ENCODE measurements around the gene AHCY.

- TF ChIP-seq, protein P1, sequence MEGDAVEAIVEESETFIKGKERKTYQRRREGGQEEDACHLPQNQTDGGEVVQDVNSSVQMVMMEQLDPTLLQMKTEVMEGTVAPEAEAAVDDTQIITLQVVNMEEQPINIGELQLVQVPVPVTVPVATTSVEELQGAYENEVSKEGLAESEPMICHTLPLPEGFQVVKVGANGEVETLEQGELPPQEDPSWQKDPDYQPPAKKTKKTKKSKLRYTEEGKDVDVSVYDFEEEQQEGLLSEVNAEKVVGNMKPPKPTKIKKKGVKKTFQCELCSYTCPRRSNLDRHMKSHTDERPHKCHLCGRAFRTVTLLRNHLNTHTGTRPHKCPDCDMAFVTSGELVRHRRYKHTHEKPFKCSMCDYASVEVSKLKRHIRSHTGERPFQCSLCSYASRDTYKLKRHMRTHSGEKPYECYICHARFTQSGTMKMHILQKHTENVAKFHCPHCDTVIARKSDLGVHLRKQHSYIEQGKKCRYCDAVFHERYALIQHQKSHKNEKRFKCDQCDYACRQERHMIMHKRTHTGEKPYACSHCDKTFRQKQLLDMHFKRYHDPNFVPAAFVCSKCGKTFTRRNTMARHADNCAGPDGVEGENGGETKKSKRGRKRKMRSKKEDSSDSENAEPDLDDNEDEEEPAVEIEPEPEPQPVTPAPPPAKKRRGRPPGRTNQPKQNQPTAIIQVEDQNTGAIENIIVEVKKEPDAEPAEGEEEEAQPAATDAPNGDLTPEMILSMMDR (IDR thresholded peaks at IDR 0.05) = no peak
- no peak for TF ChIP-seq E2F4 (CRISPR knock-in tag; IDR thresholded peaks at IDR 0.05; ENCODE audit: borderline replicate concordance, low read depth)
- TF ChIP-seq ZNF232 (CRISPR knock-in tag; IDR thresholded peaks at IDR 0.05) = no peak
- no peak for TF ChIP-seq JAZF1 (CRISPR knock-in tag; IDR thresholded peaks at IDR 0.05)
- no peak for TF ChIP-seq TEAD4 (CRISPR knock-in tag; IDR thresholded peaks at IDR 0.05)
- TF ChIP-seq ARID4B (CRISPR knock-in tag; IDR thresholded peaks at IDR 0.05; ENCODE audit: borderline replicate concordance) = no peak
- TF ChIP-seq NFE2L1 (CRISPR knock-in tag; IDR thresholded peaks at IDR 0.05) = no peak
- TF ChIP-seq, protein P2, sequence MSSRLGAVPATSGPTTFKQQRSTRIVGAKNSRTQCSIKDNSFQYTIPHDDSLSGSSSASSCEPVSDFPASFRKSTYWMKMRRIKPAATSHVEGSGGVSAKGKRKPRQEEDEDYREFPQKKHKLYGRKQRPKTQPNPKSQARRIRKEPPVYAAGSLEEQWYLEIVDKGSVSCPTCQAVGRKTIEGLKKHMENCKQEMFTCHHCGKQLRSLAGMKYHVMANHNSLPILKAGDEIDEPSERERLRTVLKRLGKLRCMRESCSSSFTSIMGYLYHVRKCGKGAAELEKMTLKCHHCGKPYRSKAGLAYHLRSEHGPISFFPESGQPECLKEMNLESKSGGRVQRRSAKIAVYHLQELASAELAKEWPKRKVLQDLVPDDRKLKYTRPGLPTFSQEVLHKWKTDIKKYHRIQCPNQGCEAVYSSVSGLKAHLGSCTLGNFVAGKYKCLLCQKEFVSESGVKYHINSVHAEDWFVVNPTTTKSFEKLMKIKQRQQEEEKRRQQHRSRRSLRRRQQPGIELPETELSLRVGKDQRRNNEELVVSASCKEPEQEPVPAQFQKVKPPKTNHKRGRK (CRISPR knock-in tag; IDR thresholded peaks at IDR 0.05; ENCODE audit: borderline replicate concordance) = no peak
- no peak for TF ChIP-seq SP1 (CRISPR knock-in tag; conservative IDR thresholded peaks at IDR 0.05)
- TF ChIP-seq, protein P3, sequence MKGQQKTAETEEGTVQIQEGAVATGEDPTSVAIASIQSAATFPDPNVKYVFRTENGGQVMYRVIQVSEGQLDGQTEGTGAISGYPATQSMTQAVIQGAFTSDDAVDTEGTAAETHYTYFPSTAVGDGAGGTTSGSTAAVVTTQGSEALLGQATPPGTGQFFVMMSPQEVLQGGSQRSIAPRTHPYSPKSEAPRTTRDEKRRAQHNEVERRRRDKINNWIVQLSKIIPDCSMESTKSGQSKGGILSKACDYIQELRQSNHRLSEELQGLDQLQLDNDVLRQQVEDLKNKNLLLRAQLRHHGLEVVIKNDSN (CRISPR knock-in tag; IDR thresholded peaks at IDR 0.05) = no peak
- TF ChIP-seq, protein P4, sequence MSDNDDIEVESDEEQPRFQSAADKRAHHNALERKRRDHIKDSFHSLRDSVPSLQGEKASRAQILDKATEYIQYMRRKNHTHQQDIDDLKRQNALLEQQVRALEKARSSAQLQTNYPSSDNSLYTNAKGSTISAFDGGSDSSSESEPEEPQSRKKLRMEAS (CRISPR knock-in tag; IDR thresholded peaks at IDR 0.05) = no peak
- TF ChIP-seq MYBL2 (CRISPR knock-in tag; IDR thresholded peaks at IDR 0.05) = no peak
Measured at GRCh38 chr20:34294563-34294962, 8.6 kb downstream of the AHCY start.
